Amniotic epithelial cell (primary cell): ENCODE measurements around the gene CASR.

Source experiments
- DNase-seq: peaks from one replicate; pipeline ENCODE4 v3.0.0-alpha.2; 2010; ENCODE audit warnings: low read depth

CASR gene

DNA sequence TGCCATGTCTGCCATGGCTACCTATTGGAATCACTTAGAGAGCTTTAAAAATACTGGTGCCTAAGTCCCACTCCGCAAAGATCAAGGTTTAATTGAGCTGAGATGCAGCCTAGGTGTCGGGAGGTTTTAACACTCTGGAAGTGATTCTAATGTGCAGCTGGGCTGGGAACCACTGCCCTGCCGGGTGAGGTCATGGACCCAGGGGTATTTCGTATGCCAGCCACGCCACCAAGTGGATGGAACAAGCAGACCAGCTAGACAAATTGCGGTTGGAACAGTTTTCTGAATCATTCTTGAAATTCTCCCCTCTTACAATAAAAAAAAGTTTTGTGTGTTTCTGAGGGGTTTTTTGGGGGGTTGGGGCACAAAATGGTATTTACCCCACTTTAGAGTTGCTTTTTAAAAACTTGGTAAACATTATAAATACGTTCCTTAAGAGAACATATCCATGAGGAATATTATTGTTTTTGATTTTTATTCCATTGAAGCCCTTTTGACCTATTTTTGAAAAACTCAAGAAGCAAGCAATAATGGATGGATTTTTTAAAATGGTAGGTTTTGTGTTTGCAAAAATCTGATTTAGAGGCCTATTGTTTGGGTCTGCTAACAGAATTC lies 75.4 kb downstream of the CASR start:
- DNase-seq = peak; percentile 68

DNA sequence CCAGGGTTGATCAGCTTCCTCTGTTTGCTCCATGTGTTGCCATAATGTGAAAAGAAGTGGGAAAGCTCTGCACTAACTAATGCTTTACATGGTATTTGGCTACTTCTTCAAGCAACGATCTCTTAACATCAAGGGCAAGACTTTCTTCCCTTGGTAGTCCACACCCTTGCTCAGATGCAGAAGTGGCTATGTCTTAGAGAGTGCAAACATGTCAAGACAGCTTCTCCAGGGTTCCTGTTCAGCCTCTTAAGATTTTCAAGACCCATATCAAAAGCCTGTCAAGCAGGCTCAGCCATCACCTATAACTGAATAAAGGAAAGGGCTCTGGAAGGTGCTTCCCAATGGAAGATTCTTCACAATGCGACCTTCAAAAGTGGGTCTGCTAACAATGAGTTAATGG lies 76.7 kb downstream of the CASR start:
- DNase-seq = no peak

DNA sequence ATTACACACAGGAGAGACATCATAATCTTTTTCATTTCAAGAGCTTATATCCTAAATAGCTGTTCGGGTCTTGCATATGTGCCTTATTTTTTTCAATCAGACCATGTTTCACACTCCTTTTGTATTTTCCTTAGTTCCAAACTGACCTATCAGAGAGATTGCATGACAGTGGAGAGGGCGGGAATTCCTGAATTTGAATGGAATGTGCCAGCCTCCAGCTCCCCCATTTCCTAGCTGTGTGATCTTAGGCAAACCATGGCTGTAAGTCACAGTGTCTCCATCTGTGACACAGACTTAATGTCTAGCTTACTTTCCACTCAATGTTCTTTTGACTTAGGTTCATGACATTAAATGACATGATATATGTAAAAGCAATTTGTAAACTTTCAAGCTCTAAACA lies 79.6 kb downstream of the CASR start:
- DNase-seq = no peak

DNA sequence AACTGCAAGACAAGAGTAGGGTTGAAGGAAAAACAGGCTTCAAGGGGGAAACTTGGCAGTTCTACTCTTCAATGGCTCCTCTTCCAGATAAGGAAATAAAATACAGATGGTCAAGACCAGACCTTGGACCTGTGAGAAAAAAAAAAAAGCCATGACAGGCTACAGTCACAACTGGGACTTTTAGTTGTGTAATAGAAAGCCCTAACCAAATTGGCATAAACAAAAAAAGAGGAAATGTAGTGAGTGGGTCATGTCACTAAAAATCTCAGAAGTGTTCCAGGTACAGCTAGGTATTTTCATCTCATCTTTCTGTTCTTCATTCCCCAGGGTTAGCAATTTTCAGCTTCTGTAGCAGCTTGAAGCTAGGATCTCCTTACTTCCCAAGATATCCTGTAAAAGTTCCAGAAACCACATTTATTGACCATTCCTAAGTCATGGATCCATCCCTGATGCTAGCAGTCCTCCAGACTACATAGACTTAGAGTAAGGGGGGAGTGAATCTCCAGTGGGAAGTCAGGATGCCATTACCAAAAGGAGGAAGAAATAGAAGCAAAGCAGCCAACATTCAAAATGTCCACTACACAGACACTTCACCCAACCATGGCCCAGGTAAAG lies 80.6 kb downstream of the CASR start:
- no peak for DNase-seq

DNA sequence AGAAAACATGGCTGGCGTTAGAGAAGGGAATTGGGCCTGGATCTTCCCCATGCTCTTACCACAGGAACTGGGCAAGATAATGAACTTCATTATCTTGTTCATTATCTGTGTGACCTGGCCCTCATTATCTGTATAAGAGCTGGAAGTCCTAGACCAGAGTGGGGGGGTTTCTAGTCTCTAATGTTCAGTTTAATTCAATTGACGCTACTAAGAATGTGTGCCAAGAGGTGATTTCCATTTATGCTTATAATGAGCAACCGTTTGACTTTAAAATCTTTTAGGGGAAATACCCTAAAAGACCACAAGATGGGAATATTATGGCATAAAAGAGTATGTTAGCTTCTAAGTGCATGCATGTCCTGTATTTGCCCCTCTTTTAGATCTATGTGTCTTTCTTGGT lies 82.5 kb downstream of the CASR start:
- DNase-seq = no peak

DNA sequence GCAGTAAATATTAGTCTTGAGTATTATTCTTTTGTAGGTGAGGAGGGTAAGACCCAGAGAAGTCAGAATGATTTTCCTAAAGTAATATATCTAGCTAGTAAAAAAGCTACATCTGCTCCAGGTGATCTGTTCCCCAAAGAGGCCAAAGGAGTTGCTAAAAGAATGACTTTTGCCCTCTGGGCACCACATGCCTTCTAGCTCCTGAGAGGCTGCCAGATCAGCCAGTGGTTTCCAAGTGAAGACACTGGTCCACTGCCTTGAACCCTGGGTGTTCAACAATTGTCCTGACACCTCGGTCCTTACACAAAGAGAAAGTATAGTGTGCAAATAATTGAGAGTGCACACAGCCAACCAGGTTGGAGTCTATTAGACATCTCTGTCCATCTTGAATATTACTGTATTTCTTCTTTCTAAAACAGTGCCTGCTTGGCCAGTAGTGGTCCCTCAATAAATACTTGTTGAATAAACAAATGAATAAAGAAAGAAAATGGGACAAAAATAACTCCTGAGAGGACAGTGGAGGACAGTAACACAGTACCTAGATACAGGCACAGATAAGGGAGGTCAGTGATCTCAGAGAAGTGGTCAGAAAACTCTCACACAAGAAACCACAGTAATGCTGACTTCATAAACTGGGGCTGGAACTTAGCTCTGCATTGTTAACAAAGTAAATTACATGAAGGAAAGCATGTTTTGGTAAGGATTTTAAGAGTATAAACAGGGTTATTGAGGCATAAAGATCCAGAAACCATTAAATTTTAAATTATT lies 85.0 kb downstream of the CASR start:
- DNase-seq = peak; percentile 68

DNA sequence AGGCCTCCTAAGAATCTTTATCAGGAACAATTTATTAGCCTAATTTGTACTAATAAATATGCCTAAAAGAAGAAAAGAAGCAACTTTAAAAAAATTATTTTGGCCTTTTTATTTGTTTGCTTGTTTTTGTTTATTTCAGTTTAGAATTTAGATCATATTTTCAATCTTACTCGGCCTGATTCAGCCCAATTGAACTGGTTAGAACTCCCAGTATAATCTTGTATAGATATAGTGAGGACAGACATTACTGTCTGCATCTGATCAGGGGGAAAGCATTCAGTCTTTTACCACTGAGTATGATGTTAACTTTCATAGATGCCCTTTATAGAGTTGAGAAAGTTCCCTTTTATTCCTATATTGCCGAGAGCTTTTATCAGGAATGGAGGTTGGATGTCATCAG lies 85.6 kb downstream of the CASR start:
- DNase-seq = no peak

DNA sequence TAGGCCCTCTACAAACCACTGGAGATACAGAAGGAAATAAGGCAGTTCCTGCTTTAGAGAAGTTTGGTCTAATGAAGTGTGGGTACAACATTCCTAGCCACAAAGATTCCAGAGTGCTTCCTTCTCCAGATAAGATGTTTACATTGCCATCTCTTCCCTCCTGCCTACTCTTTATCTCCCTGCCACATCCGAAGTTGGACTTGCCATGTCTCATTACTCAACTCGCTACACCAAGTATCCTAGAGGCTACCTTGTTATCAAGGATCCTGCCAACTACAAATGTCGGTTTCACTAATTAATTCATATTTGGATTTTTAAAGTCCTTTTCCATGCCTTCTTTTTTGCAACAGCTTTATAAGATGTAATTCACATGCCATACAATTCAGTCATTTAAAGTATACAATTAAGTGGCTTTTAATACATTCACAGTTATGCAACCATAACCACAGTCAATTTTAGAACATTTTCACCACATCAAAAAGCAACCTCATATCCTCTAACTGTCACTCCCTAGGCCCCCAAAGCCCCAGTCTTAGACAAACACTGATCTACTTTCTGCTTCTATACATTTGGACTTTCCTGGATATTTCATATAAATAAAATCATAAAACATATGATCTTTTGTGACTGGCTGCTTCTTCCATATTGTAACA lies 87.9 kb downstream of the CASR start:
- DNase-seq = peak; percentile 41

DNA sequence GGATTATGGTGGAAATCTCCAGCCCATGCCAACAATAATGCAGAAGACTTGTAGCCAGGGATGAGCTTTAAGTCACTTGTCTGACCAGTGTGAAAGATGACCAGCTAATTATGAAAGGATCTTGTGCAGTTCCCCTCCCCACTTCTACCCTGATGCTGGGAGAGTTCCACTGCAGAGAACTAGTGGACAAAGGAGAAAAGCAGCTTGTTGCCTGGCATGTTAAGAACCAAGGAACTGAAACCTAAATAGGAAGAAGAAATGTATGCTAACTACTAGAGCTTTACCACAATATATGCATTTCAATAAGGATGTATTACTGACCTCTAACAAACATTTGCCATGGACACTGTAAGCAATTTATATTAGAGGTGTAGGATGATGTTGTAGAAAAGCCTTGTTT lies 89.4 kb downstream of the CASR start:
- no peak for DNase-seq

DNA sequence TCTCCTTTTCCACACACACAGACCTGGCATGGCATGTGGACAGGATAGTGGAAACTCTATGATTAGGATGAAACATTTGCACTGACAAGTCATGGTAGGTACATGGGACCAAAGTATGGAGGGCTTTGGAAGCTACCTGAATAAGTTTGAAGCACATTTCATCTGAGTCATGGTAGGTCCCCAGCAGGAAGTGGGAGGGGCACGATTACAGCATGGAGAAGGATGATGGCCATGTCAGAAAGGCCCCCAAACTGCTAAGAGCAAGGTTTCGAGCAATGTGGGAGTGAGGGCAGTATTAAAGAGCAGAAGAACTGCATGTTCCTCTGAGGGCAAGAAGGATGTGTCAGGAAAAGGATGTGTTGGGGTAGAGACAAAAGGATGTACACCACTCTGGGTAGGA lies 90.0 kb downstream of the CASR start:
- DNase-seq = no peak

DNA sequence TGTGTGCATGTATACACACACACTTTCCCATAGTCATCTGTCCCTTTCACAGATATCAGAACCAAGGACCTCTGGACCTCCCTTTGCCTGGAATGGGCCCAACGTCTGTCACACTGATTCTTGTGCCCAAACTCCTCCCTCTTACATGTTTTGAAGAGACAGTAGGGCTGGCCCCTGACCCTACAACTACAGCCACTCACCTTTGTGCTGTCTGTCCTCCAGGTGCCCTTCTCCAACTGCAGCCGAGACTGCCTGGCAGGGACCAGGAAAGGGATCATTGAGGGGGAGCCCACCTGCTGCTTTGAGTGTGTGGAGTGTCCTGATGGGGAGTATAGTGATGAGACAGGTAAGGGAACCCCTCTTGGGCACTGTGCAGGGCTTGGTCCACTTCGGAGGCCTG lies 98.4 kb downstream of the CASR start:
- no peak for DNase-seq

DNA sequence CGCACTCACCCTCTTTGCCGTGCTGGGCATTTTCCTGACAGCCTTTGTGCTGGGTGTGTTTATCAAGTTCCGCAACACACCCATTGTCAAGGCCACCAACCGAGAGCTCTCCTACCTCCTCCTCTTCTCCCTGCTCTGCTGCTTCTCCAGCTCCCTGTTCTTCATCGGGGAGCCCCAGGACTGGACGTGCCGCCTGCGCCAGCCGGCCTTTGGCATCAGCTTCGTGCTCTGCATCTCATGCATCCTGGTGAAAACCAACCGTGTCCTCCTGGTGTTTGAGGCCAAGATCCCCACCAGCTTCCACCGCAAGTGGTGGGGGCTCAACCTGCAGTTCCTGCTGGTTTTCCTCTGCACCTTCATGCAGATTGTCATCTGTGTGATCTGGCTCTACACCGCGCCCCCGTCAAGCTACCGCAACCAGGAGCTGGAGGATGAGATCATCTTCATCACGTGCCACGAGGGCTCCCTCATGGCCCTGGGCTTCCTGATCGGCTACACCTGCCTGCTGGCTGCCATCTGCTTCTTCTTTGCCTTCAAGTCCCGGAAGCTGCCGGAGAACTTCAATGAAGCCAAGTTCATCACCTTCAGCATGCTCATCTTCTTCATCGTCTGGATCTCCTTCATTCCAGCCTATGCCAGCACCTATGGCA lies 100.5 kb downstream of the CASR start:
- DNase-seq = no peak

DNA sequence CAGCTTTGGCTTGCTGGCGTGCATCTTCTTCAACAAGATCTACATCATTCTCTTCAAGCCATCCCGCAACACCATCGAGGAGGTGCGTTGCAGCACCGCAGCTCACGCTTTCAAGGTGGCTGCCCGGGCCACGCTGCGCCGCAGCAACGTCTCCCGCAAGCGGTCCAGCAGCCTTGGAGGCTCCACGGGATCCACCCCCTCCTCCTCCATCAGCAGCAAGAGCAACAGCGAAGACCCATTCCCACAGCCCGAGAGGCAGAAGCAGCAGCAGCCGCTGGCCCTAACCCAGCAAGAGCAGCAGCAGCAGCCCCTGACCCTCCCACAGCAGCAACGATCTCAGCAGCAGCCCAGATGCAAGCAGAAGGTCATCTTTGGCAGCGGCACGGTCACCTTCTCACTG lies 101.0 kb downstream of the CASR start:
- no peak for DNase-seq

DNA sequence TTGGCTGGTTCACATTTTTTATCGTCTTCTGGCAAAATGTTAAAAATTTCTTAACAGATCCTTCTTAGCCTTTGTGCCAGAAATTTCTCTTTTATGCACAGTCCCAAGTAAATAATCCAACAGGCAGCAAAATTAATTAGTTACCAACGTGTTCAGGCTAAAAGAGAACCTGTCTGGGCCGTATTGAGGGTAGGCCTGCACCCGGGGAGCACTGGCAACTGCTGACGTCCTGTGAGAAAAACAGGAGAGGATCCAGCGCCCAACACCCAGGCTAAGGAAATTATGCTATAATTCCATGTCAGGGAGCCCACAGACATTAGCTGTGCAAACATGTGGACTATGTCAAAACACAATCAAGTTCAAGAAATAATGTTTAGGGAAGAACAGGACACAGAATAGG lies 110.9 kb downstream of the CASR start:
- DNase-seq = no peak

DNA sequence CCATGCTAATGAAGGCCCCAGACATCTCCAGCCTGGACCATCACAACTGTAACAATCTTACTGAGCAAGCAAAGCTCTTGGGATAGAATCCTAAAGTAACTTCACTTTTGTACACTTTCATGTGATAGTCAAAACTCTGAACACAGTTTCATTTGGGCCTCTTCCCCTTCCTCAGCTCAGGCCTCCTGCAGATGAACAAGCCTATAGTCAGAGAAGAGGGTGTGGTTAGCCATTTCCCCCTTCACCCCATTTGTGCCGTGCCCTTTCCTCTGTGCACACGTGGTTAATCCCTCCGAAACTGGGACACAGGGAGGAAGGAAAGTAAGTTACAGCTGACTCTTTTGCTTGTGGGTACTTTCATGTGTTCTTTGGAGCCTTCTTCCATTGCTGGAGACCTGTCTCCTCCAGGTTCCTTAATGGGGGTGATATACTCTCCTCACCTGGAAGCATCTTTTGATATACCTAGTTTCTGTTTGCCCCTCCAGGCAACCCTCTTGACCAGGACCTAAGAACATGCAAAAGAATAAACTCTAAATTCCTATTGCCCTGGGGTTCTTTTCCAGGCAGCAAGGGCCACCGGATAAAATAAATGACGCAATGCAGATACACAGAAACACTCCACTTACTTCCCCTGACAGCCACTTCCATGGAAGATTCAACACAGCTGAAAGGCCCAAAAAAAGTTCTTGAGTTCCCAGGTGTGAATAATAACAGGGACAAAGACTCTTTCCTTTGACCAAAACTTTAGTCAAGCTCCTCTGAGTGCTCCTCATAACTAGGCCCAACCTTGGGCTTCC lies 112.0 kb downstream of the CASR start:
- DNase-seq = no peak

DNA sequence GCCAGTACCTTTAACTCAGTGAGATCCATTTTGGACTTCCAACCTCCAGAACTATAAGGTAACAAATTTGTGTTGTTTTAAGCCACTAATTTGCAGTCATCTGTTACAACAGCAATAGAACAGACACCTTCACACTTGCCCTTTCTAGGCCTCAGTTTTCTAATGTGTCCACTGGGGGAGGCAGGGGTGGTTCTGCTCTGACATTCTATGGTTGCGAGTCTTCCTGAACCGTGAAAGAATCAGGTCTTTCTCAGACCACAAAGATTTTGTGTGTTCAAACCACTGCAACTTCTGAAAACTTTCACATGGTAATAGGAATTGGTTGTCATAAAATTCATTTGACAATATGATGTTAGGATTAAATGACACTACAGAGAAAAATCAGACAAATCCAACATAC lies 114.8 kb downstream of the CASR start:
- DNase-seq = no peak

DNA sequence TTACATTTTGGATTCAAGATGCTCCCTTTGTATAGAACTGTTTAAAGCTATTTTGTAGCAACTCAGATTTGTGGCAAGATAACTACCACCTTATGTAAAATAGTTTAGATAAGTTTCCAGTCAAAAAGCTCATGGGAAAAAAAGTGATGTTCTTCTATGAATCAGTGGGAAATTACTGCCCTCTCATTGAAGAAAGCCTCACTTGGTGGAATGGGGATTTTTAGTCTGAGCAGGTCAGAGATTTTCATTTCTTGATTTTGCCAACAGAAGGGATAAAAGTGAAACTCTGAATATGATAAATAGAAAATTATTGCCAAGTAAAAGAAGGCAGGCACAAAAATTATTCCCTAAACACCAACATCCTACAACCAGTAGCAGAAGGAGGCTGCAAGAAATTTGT lies 115.7 kb downstream of the CASR start:
- DNase-seq = no peak

DNA sequence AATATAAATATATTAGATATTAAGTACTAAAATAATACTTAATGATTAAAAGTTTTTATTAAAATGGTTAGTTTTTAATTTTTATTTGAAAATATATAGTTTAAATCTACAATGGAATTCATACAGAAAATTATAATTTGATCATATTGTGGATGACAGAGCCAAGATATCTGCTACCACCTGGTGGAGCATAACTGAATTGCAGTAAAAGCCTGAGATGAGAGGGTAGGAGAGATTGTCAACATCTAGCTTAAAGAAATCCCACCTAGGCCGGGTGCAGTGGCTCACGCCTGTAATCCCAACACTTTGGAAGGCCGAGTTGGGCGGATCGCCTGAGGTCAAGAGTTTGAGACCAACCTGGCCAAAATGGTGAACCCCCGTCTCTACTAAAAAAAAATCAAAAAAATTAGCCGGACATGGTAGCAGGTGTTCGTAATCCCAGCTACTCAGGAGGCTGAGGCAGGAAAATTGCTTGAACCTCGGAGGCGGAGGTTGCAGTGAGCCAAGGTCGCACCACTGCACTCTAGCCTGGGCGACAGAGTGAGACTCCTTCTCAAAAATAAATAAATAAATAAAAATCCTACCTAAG lies 116.5 kb downstream of the CASR start:
- DNase-seq = peak; percentile 21

DNA sequence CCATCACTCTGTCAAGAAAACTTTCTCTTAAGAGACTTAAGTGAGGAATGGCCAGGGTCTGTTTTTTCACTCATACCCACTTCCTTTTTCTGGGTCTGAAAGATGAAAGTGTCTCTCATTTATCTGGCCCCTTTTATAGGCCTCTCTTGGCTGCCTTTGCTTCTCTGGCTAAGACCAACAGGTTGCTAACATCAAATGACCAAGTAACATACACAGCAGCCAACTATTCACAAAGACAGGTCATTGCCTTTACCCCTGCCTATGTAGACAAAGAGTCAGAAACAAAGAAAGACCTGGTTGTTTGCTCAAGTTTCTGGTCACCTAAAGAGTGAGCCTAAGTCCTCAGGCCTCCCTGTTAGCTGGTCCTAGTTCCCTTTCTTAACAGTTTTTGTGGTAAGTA lies 117.6 kb downstream of the CASR start:
- no peak for DNase-seq

DNA sequence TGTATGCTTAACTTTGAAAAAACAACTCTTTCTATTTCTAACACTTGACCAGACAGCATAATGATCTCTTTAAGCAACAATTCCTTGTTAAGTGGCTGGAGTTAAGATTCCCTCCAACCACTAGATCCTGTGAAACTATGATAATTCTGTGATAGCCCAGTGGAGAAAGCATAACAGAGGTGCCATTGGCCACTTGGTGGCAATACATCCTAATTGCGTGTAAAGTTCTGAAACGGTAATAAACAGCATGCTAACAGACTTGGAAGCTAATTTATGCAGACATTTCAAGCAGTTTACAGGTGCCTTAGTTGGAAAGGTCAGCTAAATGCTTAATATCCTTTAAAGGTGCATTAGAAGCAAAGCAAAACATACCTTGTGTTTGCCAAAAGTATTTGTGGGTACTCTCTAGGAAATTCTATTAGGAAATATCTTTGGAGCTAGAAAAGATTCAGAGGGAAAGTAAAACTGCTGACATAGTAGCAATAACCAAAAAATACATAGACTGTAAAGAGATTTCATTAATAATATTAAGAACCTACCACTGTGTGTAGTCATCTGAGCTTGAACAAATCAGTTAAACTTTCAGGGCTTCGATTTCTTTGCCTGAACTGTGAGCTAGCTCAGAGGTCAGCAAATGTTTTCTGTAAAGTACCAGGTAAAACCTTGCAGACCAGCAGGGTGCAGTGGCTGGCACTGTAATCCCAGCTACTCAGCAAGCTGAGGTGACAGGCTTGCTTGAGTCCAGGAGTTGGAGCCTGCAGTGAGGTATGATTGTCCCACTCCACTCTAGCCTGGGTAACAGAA lies 122.6 kb downstream of the CASR start:
- DNase-seq = peak; percentile 33

DNA sequence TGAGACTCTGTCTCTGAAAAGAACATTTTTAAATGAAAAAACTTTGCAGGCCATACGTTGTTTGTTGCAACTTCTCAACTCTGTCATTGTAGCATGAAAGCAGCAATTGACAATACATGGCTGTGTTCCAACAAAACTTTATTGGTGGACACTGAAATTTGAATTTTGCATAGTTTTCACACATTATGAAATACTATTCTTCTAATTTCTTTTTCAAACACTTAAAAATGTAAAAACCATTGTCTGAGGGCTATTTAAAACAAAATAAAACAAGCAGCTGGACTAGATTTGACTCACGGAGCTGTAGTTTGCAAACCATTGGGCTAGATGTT lies 123.1 kb downstream of the CASR start:
- DNase-seq = no peak
